ENCODE results near the gene GUCA2B. TPM values are rescaled to one million over a fixed set of nuclear protein-coding genes. Genes with fewer than 3 reads are reported as not detected.

The GUCA2B gene
- total RNA-seq, 1 experiment from 2014 or later, result 0.75 TPM

DNA sequence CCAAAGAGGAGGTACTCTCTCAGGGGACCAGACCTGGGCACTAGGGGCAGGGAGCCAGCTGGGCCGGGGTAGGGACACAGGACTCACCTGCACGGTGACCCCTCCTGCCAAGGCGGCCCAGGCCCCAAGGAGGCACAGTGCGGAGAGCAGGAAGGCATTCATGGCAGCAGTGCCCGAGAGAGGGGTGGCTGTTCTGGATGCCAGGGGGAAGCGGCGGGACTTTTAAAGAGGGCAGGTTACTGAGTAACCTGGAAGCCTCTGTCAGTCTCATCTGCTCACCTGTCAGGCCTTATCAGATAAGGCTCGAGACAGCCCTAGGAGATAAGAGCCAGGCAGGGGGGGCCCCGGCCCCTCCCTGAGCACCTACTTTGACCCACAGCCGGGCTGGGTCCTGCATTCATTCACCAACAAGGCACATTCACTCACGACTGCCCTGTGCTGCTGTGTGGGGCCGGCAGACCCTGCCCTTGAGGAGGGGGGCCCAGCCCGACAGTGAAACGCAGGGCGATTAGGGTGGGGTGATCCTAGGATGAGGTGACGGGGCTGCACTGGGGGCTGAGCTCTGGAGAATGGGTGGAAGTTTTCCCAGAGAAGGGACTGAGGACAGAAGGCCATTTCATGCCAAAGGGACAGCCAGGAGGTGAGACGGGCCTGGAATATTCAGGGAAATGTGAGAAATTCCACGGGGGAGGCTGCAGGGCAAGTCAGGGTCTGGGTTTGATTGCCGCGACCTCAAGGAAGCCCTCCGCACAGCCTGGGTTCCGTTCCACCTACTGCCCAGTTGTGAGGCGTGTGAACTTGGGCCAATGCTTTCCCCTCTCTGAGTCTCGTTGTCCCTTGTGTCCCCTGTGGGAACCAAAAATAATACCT is 11.6 kb downstream of the GUCA2B start, which contains the start of gene GUCA2A:
Gene GUCA2A (minus strand): TSS at position 195 of the 870 bp plus-strand sequence. CDS start 33 bp downstream, at position 162.
- intact Hi-C loops (cut with micrococcal nuclease; ENCODE audit: unreplicated experiment), result loop anchor here (2.0 kb wide), 1 partner anchor 18 kb away; no protein-coding TSS in a partner anchor
- H3K9me3 ChIP-seq, result peaks cover 9% of the 10 kb centered on the region; the same call in 1 of the 2 replicates
- peak; percentile 74 to 84 for DNase-seq
- H3K36me3 Mint-ChIP-seq (ENCODE audit: insufficient read depth, unreplicated experiment), result peaks cover 25% of the 10 kb centered on the region
- peak within 1 kb of the TSS; percentile 60 for H3K4me3 Mint-ChIP-seq (ENCODE audit: unreplicated experiment)
- H3K27me3 Mint-ChIP-seq (ENCODE audit: insufficient read depth, unreplicated experiment), result no peaks in the 10 kb centered on the region
- TF ChIP-seq, protein P1, sequence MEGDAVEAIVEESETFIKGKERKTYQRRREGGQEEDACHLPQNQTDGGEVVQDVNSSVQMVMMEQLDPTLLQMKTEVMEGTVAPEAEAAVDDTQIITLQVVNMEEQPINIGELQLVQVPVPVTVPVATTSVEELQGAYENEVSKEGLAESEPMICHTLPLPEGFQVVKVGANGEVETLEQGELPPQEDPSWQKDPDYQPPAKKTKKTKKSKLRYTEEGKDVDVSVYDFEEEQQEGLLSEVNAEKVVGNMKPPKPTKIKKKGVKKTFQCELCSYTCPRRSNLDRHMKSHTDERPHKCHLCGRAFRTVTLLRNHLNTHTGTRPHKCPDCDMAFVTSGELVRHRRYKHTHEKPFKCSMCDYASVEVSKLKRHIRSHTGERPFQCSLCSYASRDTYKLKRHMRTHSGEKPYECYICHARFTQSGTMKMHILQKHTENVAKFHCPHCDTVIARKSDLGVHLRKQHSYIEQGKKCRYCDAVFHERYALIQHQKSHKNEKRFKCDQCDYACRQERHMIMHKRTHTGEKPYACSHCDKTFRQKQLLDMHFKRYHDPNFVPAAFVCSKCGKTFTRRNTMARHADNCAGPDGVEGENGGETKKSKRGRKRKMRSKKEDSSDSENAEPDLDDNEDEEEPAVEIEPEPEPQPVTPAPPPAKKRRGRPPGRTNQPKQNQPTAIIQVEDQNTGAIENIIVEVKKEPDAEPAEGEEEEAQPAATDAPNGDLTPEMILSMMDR (IDR thresholded peaks at IDR 0.05; ENCODE audit: insufficient read depth in 1 of 2, low read depth in 1 of 2, low read length in 1 of 2, severe bottlenecking in 1 of 2, unreplicated experiment in 1 of 2), result peak in 1 of 2 experiments; percentile 2
- H3K27me3 ChIP-seq (replicated peaks; ENCODE audit: control insufficient read depth, insufficient read depth, low read length), result no peaks in the 10 kb centered on the region
- H3K4me1 ChIP-seq, result peaks cover 34% of the 10 kb centered on the region
- H3K27ac Mint-ChIP-seq (ENCODE audit: unreplicated experiment), result peak within 1 kb of the TSS; percentile 65
- ChIA-PET CTCF (interaction anchor here (0.5 to 1.9 kb wide), 2 partner anchors 9 to 804 kb away, joined by 3 to 13 read pairs; partner anchors contain the start of gene FOXO6), POLR2A (no interaction called here)
- TSS peak; percentile 71 for BruUV-seq (replicated peaks)
- no peaks in the 10 kb centered on the region for H3K36me3 ChIP-seq (ENCODE audit: control insufficient read depth, insufficient read depth, low read length)
- peak within 1 kb of the TSS; percentile 11 for H3K4me3 ChIP-seq (ENCODE audit: low read depth, low read length)
- no peaks in the 10 kb centered on the region for H3K9me3 Mint-ChIP-seq (ENCODE audit: unreplicated experiment)
- peaks cover 31% of the 10 kb centered on the region for H3K4me1 Mint-ChIP-seq (ENCODE audit: low read depth, unreplicated experiment)

DNA sequence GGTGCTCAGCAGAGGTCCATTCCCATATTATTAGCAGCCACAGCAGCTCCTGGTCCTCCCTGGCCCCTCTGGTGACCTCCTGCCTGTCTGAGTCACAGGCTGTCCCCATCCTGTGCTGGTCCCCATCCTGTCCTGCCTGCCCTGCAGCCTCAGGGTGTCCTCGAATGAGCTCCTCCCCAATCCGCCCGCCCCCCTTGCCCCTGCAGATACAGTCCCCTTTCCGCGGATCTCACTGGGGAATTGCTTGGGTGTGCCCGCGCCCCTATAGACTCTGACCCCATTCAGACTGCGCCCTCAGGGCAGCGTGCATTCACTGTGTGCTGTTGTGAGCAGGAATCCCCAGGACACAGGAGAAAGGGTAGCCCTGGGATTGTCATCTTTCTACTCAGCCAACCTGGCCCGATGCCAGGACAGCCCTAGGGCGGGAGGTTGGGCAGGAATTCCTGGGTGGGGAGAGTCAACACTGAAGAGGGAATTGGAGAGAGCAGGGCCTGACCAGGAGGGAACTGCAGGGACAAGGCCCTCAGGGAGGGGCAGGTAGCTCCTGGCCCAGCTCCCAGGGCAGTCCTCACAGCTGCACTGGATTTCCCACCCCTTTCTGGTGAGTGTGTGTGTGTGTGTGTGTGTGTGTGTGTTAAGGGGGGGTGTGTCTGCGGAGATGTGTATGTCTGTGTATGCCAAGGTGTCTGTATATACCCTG is 12.5 kb downstream of the GUCA2B start:
- Histone ChIP-seq H3K4me1 (peaks cover 34% of the 10 kb centered on the region), H3K36me3 (ENCODE audit: control insufficient read depth, insufficient read depth, low read length) (no peaks in the 10 kb centered on the region), H3K4me3 (ENCODE audit: low read depth, low read length) (no peak overlapping the region), H3K27me3 (replicated peaks; ENCODE audit: control insufficient read depth, insufficient read depth, low read length) (no peaks in the 10 kb centered on the region), H3K9me3 (peaks cover 3% of the 10 kb centered on the region; the same call in 1 of the 2 replicates)
- Mint-ChIP-seq H3K36me3 (ENCODE audit: insufficient read depth, unreplicated experiment) (peaks cover 26% of the 10 kb centered on the region), H3K9me3 (ENCODE audit: unreplicated experiment) (no peaks in the 10 kb centered on the region), H3K27ac (ENCODE audit: unreplicated experiment) (peak overlapping the region; percentile 51), H3K27me3 (ENCODE audit: insufficient read depth, unreplicated experiment) (no peaks in the 10 kb centered on the region), H3K4me3 (ENCODE audit: unreplicated experiment) (peak overlapping the region; percentile 60), H3K4me1 (ENCODE audit: low read depth, unreplicated experiment) (peaks cover 30% of the 10 kb centered on the region)
- intact Hi-C loops (cut with micrococcal nuclease; ENCODE audit: unreplicated experiment), result loop anchor here (2.0 kb wide), 1 partner anchor 19 kb away; no protein-coding TSS in a partner anchor
- DNase-seq, result peak; percentile 86 to 90
- TF ChIP-seq, protein P1 (IDR thresholded peaks at IDR 0.05; ENCODE audit: insufficient read depth in 1 of 2, low read depth in 1 of 2, low read length in 1 of 2, severe bottlenecking in 1 of 2, unreplicated experiment in 1 of 2), result no peak
- BruUV-seq (replicated peaks), result no TSS peak
- ChIA-PET CTCF (interaction anchor here (0.5 to 1.9 kb wide), 2 partner anchors 8 to 804 kb away, joined by 3 to 13 read pairs; partner anchors contain the start of gene FOXO6), POLR2A (no interaction called here)

Data from Caco-2 (cell line).